Measurements from ENCODE around the gene RNASE4. TPM values are rescaled to one million over a fixed set of nuclear protein-coding genes. Genes with fewer than 3 reads are reported as not detected.

Gene RNASE4
- total and polyA plus RNA-seq, 10 of the 15 experiments (the other 5 are each of a cell fraction or from before 2014, with no cell fraction given): 0.87 to 2.6 (median 1.3) TPM

DNA sequence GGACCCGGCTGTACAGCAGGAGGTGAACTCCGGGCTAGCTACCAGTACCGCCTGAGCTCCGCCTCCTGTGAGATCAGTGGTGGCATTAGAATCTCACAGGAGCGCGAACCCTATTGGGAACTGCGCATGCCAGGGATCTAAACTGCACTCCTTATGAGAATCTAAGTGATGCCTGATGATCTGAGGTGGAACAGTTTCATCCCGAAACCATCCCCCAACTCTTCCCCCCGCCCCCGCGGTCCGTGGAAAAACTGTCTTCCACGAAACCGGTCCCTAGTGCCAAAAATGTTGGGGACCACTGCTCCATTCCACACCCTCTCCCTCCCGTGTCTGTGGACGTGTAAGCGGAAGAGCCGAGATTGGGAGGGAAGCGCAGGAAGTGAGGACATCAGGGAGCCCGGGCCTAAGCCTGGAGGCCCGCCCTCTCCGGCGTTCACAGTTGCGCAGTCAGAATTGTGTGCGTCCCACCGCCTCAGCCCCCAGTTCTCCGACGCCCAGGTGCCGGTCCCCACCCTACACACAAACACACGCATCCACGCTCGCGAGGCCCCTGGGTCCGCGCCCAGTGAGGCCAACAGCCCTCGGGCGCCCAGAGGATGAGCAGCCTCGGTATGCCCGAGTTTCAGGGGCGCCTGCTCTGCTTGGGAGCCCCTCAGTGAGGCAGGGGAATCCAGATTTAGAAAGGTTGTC, 1.8 kb upstream of the RNASE4 start:
- intact Hi-C loops (cut with micrococcal nuclease; ENCODE audit: unreplicated experiment) (loop anchor here (1.0 to 5.0 kb wide), 5 partner anchors 51 to 356 kb away; partner anchors contain the start of genes PIP4P1 and TEP1), in situ Hi-C loops (cut with MboI) (loop anchor here (5.0 kb wide), 3 partner anchors 50 to 350 kb away; partner anchors contain the start of genes CCNB1IP1 and PIP4P1)
- FAIRE-seq (peak; percentile 54), DNase-seq (ENCODE audit: low read depth, low spot score) (no peak), ATAC-seq (peak; percentile 74)
- POLR2A ChIA-PET: interaction anchor here (0.8 to 5.6 kb wide), 10 partner anchors 10 to 339 kb away, joined by 3 to 69 read pairs (median 9); partner anchors contain the start of genes PARP2 and PIP4P1
- no peaks in the 10 kb centered on the region for H4K20me1 ChIP-seq (ENCODE audit: control insufficient read depth, insufficient read depth)
- H3K79me2 ChIP-seq (ENCODE audit: control insufficient read depth, insufficient read depth, low read length): no peaks in the 10 kb centered on the region
- peak overlapping the region; percentile 97 for H3K4me2 ChIP-seq (ENCODE audit: control insufficient read depth, insufficient read depth)
- no peaks in the 10 kb centered on the region for H3K9me3 ChIP-seq (replicated peaks; ENCODE audit: control insufficient read depth, insufficient read depth, low read length)
- H3K36me3 ChIP-seq (ENCODE audit: control insufficient read depth in 2 of 2, insufficient read depth in 2 of 2, low read length in 1 of 2): no peaks in the 10 kb centered on the region
- CTCF ChIA-PET: interaction anchor here (1.0 to 11.0 kb wide), 14 partner anchors 9 to 422 kb away, joined by 3 to 214 read pairs (median 10); partner anchors contain the start of genes CCNB1IP1, PARP2 and PIP4P1
- peak overlapping the region; percentile 93 for H3K9ac ChIP-seq (ENCODE audit: control insufficient read depth, insufficient read depth, low read length)
- SMC1A ChIA-PET (ENCODE audit: uncharacterized antibody, unreplicated experiment): interaction anchor here (0.9 to 8.9 kb wide), 18 partner anchors 9 to 341 kb away, joined by 3 to 150 read pairs (median 6); partner anchors contain the start of genes PARP2 and RNASE6
- no peaks in the 10 kb centered on the region for H3K27me3 ChIP-seq (replicated peaks in 1 of 2; ENCODE audit: control insufficient read depth in 2 of 2, insufficient read depth in 2 of 2, low read length in 1 of 2)
- WGBS (ENCODE audit: insufficient coverage, insufficient replicate concordance, low lambda C conversion rate, missing lambda C conversion rate): under 1% methylated on average over 40 of the region's 40 CpGs
- no TSS peak for BruUV-seq (replicated peaks)
- H3K4me3 ChIP-seq: peak overlapping the region; percentile 73
- peak overlapping the region; percentile 90 for H2AFZ ChIP-seq (ENCODE audit: control insufficient read depth, low read depth, low read length)
- peak overlapping the region; percentile 99 for H3K27ac ChIP-seq (ENCODE audit: control insufficient read depth, insufficient read depth)
- peaks cover 23% of the 10 kb centered on the region for H3K4me1 ChIP-seq (ENCODE audit: control insufficient read depth, insufficient read depth, low read length)
- RAD21 ChIA-PET (ENCODE audit: unreplicated experiment): interaction anchor here (0.6 to 8.9 kb wide), 18 partner anchors 8 to 353 kb away, joined by 3 to 156 read pairs (median 6); partner anchors contain the start of genes CCNB1IP1 and PARP2
- TF ChIP-seq BMI1 (IDR thresholded peaks at IDR 0.05; ENCODE audit: borderline replicate concordance) (no peak), EED (IDR thresholded peaks at IDR 0.05; ENCODE audit: low read depth) (peak; percentile 88), NR2C1 (IDR thresholded peaks at IDR 0.05) (no peak), ZZZ3 (IDR thresholded peaks at IDR 0.05; ENCODE audit: control insufficient read depth, insufficient read length, low read depth) (no peak), BACH1 (IDR thresholded peaks at IDR 0.05; ENCODE audit: borderline replicate concordance) (peak; percentile 35), STAT3 (IDR thresholded peaks at IDR 0.05; ENCODE audit: low read depth, low read length) (no peak), NFYB (IDR thresholded peaks at IDR 0.05; ENCODE audit: insufficient read depth, low read depth, low read length) (no peak), ZNF274 (IDR thresholded peaks at IDR 0.05; ENCODE audit: insufficient read depth, insufficient read length) (no peak), IKZF2 (IDR thresholded peaks at IDR 0.05) (peak; percentile 91 to 92)
- TF ChIP-seq, protein P1, sequence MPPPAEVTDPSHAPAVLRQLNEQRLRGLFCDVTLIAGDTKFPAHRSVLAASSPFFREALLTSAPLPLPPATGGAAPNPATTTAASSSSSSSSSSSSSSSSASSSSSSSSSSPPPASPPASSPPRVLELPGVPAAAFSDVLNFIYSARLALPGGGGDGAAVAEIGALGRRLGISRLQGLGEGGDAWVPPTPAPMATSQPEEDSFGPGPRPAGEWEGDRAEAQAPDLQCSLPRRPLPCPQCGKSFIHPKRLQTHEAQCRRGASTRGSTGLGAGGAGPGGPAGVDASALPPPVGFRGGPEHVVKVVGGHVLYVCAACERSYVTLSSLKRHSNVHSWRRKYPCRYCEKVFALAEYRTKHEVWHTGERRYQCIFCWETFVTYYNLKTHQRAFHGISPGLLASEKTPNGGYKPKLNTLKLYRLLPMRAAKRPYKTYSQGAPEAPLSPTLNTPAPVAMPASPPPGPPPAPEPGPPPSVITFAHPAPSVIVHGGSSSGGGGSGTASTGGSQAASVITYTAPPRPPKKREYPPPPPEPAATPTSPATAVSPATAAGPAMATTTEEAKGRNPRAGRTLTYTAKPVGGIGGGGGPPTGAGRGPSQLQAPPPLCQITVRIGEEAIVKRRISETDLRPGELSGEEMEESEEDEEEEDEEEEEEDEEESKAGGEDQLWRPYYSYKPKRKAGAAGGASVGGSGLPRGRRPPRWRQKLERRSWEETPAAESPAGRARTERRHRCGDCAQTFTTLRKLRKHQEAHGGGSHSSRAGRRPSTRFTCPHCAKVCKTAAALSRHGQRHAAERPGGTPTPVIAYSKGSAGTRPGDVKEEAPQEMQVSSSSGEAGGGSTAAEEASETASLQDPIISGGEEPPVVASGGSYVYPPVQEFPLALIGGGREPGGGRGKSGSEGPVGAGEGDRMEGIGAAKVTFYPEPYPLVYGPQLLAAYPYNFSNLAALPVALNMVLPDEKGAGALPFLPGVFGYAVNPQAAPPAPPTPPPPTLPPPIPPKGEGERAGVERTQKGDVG (CRISPR knock-in tag; IDR thresholded peaks at IDR 0.05): no peak
- TF ChIP-seq, protein P2, sequence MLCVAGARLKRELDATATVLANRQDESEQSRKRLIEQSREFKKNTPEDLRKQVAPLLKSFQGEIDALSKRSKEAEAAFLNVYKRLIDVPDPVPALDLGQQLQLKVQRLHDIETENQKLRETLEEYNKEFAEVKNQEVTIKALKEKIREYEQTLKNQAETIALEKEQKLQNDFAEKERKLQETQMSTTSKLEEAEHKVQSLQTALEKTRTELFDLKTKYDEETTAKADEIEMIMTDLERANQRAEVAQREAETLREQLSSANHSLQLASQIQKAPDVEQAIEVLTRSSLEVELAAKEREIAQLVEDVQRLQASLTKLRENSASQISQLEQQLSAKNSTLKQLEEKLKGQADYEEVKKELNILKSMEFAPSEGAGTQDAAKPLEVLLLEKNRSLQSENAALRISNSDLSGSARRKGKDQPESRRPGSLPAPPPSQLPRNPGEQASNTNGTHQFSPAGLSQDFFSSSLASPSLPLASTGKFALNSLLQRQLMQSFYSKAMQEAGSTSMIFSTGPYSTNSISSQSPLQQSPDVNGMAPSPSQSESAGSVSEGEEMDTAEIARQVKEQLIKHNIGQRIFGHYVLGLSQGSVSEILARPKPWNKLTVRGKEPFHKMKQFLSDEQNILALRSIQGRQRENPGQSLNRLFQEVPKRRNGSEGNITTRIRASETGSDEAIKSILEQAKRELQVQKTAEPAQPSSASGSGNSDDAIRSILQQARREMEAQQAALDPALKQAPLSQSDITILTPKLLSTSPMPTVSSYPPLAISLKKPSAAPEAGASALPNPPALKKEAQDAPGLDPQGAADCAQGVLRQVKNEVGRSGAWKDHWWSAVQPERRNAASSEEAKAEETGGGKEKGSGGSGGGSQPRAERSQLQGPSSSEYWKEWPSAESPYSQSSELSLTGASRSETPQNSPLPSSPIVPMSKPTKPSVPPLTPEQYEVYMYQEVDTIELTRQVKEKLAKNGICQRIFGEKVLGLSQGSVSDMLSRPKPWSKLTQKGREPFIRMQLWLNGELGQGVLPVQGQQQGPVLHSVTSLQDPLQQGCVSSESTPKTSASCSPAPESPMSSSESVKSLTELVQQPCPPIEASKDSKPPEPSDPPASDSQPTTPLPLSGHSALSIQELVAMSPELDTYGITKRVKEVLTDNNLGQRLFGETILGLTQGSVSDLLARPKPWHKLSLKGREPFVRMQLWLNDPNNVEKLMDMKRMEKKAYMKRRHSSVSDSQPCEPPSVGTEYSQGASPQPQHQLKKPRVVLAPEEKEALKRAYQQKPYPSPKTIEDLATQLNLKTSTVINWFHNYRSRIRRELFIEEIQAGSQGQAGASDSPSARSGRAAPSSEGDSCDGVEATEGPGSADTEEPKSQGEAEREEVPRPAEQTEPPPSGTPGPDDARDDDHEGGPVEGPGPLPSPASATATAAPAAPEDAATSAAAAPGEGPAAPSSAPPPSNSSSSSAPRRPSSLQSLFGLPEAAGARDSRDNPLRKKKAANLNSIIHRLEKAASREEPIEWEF (IDR thresholded peaks at IDR 0.05; ENCODE audit: insufficient replicate concordance, low read depth, low read length): no peak
- TF ChIP-seq, protein P3, sequence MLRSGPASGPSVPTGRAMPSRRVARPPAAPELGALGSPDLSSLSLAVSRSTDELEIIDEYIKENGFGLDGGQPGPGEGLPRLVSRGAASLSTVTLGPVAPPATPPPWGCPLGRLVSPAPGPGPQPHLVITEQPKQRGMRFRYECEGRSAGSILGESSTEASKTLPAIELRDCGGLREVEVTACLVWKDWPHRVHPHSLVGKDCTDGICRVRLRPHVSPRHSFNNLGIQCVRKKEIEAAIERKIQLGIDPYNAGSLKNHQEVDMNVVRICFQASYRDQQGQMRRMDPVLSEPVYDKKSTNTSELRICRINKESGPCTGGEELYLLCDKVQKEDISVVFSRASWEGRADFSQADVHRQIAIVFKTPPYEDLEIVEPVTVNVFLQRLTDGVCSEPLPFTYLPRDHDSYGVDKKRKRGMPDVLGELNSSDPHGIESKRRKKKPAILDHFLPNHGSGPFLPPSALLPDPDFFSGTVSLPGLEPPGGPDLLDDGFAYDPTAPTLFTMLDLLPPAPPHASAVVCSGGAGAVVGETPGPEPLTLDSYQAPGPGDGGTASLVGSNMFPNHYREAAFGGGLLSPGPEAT (IDR thresholded peaks at IDR 0.05; ENCODE audit: low read depth): peak; percentile 82

All from GM12878 (cell line).